ENCODE measurements around the gene HIKESHI. TPM values are rescaled to one million over a fixed set of nuclear protein-coding genes. Genes with fewer than 3 reads are reported as not detected.

Gene HIKESHI
- total and polyA plus RNA-seq, 2 experiments from 2014 or later = 49.4 to 88.6 TPM

- Histone ChIP-seq H3K36me3 (ENCODE audit: low read depth) (no peaks in the 10 kb centered on the region), H3K9me3 (ENCODE audit: low read depth) (no peaks in the 10 kb centered on the region), H3K9ac (no peak overlapping the region), H3K4me3 (no peak overlapping the region), H2AFZ (no peak overlapping the region), H3K4me1 (ENCODE audit: insufficient read depth) (peaks cover 9% of the 10 kb centered on the region), H3K27me3 (replicated peaks; ENCODE audit: insufficient read depth) (no peaks in the 10 kb centered on the region), H3K79me2 (ENCODE audit: insufficient read depth) (no peaks in the 10 kb centered on the region), H3K4me2 (ENCODE audit: unreplicated experiment) (no peak overlapping the region), H3K27ac (no peak overlapping the region), H3F3A (ENCODE audit: insufficient read depth) (no peaks in the 10 kb centered on the region), H3K9me2 (ENCODE audit: insufficient read depth) (no peaks in the 10 kb centered on the region), H4K20me1 (ENCODE audit: insufficient read depth) (no peaks in the 10 kb centered on the region)
- in situ Hi-C loops (cut with MboI) = no loop called here
- 95 to 100% methylated on average over 1 of the region's 1 CpG for WGBS, 2 experiments (ENCODE audit: low coverage in 1 of 2, low lambda C conversion rate in 2 of 2, missing lambda C conversion rate in 2 of 2)
- no peak for DNase-seq
- TF ChIP-seq EZH2phosphoT487 (IDR thresholded peaks at IDR 0.05; ENCODE audit: insufficient read depth, low read depth) (no peak), EZH2 (IDR thresholded peaks at IDR 0.05; ENCODE audit: insufficient read depth, poor library complexity, severe bottlenecking) (no peak)
These were observed 61.4 kb downstream of the HIKESHI start for GRCh38 chr11:86363424-86363823.

- peak overlapping the region; percentile 13; the same call in 1 of the 2 replicates for H3K27ac ChIP-seq
- H3K9ac ChIP-seq = no peak overlapping the region
- TF ChIP-seq EZH2 (IDR thresholded peaks at IDR 0.05; ENCODE audit: insufficient read depth, poor library complexity, severe bottlenecking) = no peak
- WGBS, 2 experiments (ENCODE audit: low coverage in 1 of 2, low lambda C conversion rate in 2 of 2, missing lambda C conversion rate in 2 of 2) = 5 to 6% methylated on average over 2 of the region's 2 CpGs
- peak overlapping the region; percentile 54 for H3K4me2 ChIP-seq (ENCODE audit: unreplicated experiment)
- no peaks in the 10 kb centered on the region for H3K9me2 ChIP-seq (ENCODE audit: insufficient read depth)
- peak overlapping the region; percentile 81 for H2AFZ ChIP-seq
- no peaks in the 10 kb centered on the region for H4K20me1 ChIP-seq (ENCODE audit: insufficient read depth)
- no peaks in the 10 kb centered on the region for H3K27me3 ChIP-seq (replicated peaks; ENCODE audit: insufficient read depth)
- H3K4me3 ChIP-seq = no peak overlapping the region
- H3K79me2 ChIP-seq (ENCODE audit: insufficient read depth) = no peaks in the 10 kb centered on the region
- peak; percentile 58 for DNase-seq
- H3F3A ChIP-seq (ENCODE audit: insufficient read depth) = no peaks in the 10 kb centered on the region
- in situ Hi-C loops (cut with MboI) = no loop called here
- no peaks in the 10 kb centered on the region for H3K9me3 ChIP-seq (ENCODE audit: low read depth)
- no peaks in the 10 kb centered on the region for H3K36me3 ChIP-seq (ENCODE audit: low read depth)
- peaks cover 9% of the 10 kb centered on the region for H3K4me1 ChIP-seq (ENCODE audit: insufficient read depth)
These were observed 63.5 kb downstream of the HIKESHI start for GRCh38 chr11:86365546-86365945.

- Histone ChIP-seq H3K36me3 (ENCODE audit: low read depth) (no peaks in the 10 kb centered on the region), H3K4me3 (no peak overlapping the region), H3K4me1 (ENCODE audit: insufficient read depth) (peaks cover 16% of the 10 kb centered on the region; the same call in 1 of the 2 replicates), H2AFZ (no peak overlapping the region), H3K4me2 (ENCODE audit: unreplicated experiment) (no peak overlapping the region), H3K27ac (no peak overlapping the region), H3K79me2 (ENCODE audit: insufficient read depth) (no peaks in the 10 kb centered on the region), H4K20me1 (ENCODE audit: insufficient read depth) (no peaks in the 10 kb centered on the region), H3K9ac (no peak overlapping the region), H3K27me3 (replicated peaks; ENCODE audit: insufficient read depth) (no peaks in the 10 kb centered on the region), H3K9me2 (ENCODE audit: insufficient read depth) (no peaks in the 10 kb centered on the region), H3K9me3 (ENCODE audit: low read depth) (no peaks in the 10 kb centered on the region), H3F3A (ENCODE audit: insufficient read depth) (no peaks in the 10 kb centered on the region)
- DNase-seq = no peak
- TF ChIP-seq EZH2phosphoT487 (IDR thresholded peaks at IDR 0.05; ENCODE audit: insufficient read depth, low read depth) (no peak), EZH2 (IDR thresholded peaks at IDR 0.05; ENCODE audit: insufficient read depth, poor library complexity, severe bottlenecking) (no peak)
- WGBS, 2 experiments (ENCODE audit: low coverage in 1 of 2, low lambda C conversion rate in 2 of 2, missing lambda C conversion rate in 2 of 2) = 80% methylated on average over 7 of the region's 7 CpGs
- in situ Hi-C loops (cut with MboI) = no loop called here
These were observed 67.6 kb downstream of the HIKESHI start for GRCh38 chr11:86369668-86370067.

- Histone ChIP-seq H4K20me1 (ENCODE audit: insufficient read depth) (no peaks in the 10 kb centered on the region), H3K4me2 (ENCODE audit: unreplicated experiment) (no peak overlapping the region), H3K9ac (no peak overlapping the region), H3K36me3 (ENCODE audit: low read depth) (no peaks in the 10 kb centered on the region), H3K4me3 (no peak overlapping the region), H3K27ac (no peak overlapping the region), H3K4me1 (ENCODE audit: insufficient read depth) (peaks cover 15% of the 10 kb centered on the region; the same call in 1 of the 2 replicates), H3K9me3 (ENCODE audit: low read depth) (no peaks in the 10 kb centered on the region), H3K9me2 (ENCODE audit: insufficient read depth) (no peaks in the 10 kb centered on the region), H2AFZ (no peak overlapping the region), H3K79me2 (ENCODE audit: insufficient read depth) (no peaks in the 10 kb centered on the region), H3K27me3 (replicated peaks; ENCODE audit: insufficient read depth) (no peaks in the 10 kb centered on the region), H3F3A (ENCODE audit: insufficient read depth) (no peaks in the 10 kb centered on the region)
- no peak for DNase-seq
- in situ Hi-C loops (cut with MboI) = no loop called here
- 78 to 81% methylated on average over 4 of the region's 4 CpGs for WGBS, 2 experiments (ENCODE audit: low coverage in 1 of 2, low lambda C conversion rate in 2 of 2, missing lambda C conversion rate in 2 of 2)
- TF ChIP-seq EZH2phosphoT487 (IDR thresholded peaks at IDR 0.05; ENCODE audit: insufficient read depth, low read depth) = no peak
- TF ChIP-seq EZH2 (IDR thresholded peaks at IDR 0.05; ENCODE audit: insufficient read depth, poor library complexity, severe bottlenecking) = no peak
These were observed 68.1 kb downstream of the HIKESHI start for GRCh38 chr11:86370171-86370570.

All from GM23248 (cell line).